Prostate gland (tissue), 2 donors: ENCODE data around the gene ADD3.

Source experiments
- CTCF ChIP-seq, 4 experiments: fragments of 200-600 bp in 2 of 4; fragments of 450-650 bp in 2 of 4; sonication (generic) in 2 of 4; IDR thresholded peaks; 1 replicate in 3 of 4; 2 replicates in 1 of 4; pipeline ENCODE4 v1.5.1; 2016 to 2019; ENCODE audit warnings: antibody characterized with exemption in 4 of 4, mild to moderate bottlenecking in 2 of 4, moderate library complexity in 2 of 4
- POLR2A ChIP-seq: fragments of 450-650 bp; IDR thresholded peaks from one replicate; pipeline ENCODE4 v1.6.1; 2016; ENCODE audit warnings: antibody characterized with exemption, mild to moderate bottlenecking
- POLR2AphosphoS5 ChIP-seq: sonication (generic); formaldehyde crosslinking; IDR thresholded peaks from one replicate; pipeline ENCODE4 v1.6.1; 2017; ENCODE audit warnings: antibody characterized with exemption

- no peak for TF ChIP-seq CTCF (IDR thresholded peaks at IDR 0.05)
- TF ChIP-seq POLR2A, result no peak
- TF ChIP-seq POLR2AphosphoS5, result no peak
These were observed 76.1 kb downstream of the ADD3 start for GRCh38 chr10:110083884-110084283.
